Adrenal gland (tissue), 12 donors: ENCODE results near the gene RPS6KC1. TPM values are rescaled to one million over a fixed set of nuclear protein-coding genes. Genes with fewer than 3 reads are reported as not detected.

Experiments
- DNase-seq, 7 donors: peaks; one replicate each; pipeline ENCODE4 v3.0.0-alpha.2; 2019 to 2020
- H3K27ac ChIP-seq, 5 donors: fragments of 200-600 bp; sonication (generic) in 4 of 5; 1 replicate in 3 of 5; 2 replicates in 2 of 5; pipeline versions ENCODE4 v1.5.1 to v1.8.0; 2016 to 2020; ENCODE audit warnings: mild to moderate bottlenecking in 1 of 5
- H3K27me3 ChIP-seq: fragments of 200-600 bp; 2 replicates; pipeline ENCODE4 v1.8.0; 2021
- H3K36me3 ChIP-seq, 2 donors: fragments of 200-600 bp; replicated peaks in 1 of 2; 1 replicate in 1 of 2; 2 replicates in 1 of 2; pipeline versions ENCODE4 v1.5.1 to v1.8.0; 2018 to 2022
- H3K4me1 ChIP-seq, 2 donors: fragments of 200-600 bp; replicated peaks in 1 of 2; 1 replicate in 1 of 2; 2 replicates in 1 of 2; pipeline versions ENCODE4 v1.5.1 to v1.8.0; 2018 to 2021
- H3K4me3 ChIP-seq, 4 donors: fragments of 200-600 bp; sonication (generic) in 3 of 4; one replicate each; pipeline ENCODE4 v1.5.1; 2016 to 2018
- H3K9me3 ChIP-seq, 3 donors: fragments of 200-600 bp; sonication (generic) in 1 of 3; replicated peaks in 1 of 3; 1 replicate in 2 of 3; 2 replicates in 1 of 3; pipeline versions ENCODE4 v1.5.1 to v1.8.0; 2016 to 2021
- CTCF ChIP-seq, 6 experiments: fragments of 450-650 bp in 4 of 6; fragments of 200-600 bp in 2 of 6; sonication (generic) in 1 of 6; IDR thresholded peaks; 1 replicate in 5 of 6; 2 replicates in 1 of 6; pipeline versions ENCODE4 v1.5.1 to v1.8.0; 2016 to 2021; ENCODE audit warnings: antibody characterized with exemption in 6 of 6, mild to moderate bottlenecking in 2 of 6, moderate library complexity in 1 of 6
- POLR2A ChIP-seq, 2 donors: fragments of 450-650 bp; IDR thresholded peaks; one replicate each; pipeline ENCODE4 v1.6.1; 2017; ENCODE audit warnings: antibody characterized with exemption in 2 of 2, mild to moderate bottlenecking in 2 of 2, moderate library complexity in 1 of 2
- WGBS, 4 donors: extraction: QIAGEN DNeasy Blood & Tissue Kit in 2 of 4; methylation state at CpG; one replicate each; pipeline versions ENCODE4 v1.1.5 to v1.1.7; 2013 to 2017; 5-methylcytosine and 5-hydroxymethylcytosine counted together
- intact Hi-C, 2 donors: fragments of 100-400 bp; cut with DNase I; formaldehyde crosslinking; loops; one replicate each; pipeline versions ENCODE4 v1.14.1 to v1.15.0; 2022 to 2023
- polyA plus RNA-seq, 3 donors: library from polyadenylated mRNA; stranded (reverse); fragments of 200-250 nt in 2 of 3; fragments of 350-450 nt in 1 of 3; fragmentation: Illumina TruSeq in 1 of 3; extraction: RNeasy Lipid Tissue Mini Kit (QIAGEN cat#74804) in 1 of 3; gene quantifications; one replicate each; pipeline ENCODE4 v1.2.3, GENCODE V29; 2013 to 2014
- total RNA-seq, 9 donors: library from RNA; depleted of rRNA in 4 of 9; stranded (reverse); fragments of >200 nt in 4 of 9; fragments of 120-200 nt in 1 of 9; fragmentation: NEBNext Ultra II Directional in 1 of 9; extraction: Animal tissue kit (Norgen Biotek cat#: 25700) in 1 of 9; gene quantifications; one replicate each; pipeline versions ENCODE4 v1.1.0 to v1.2.4, GENCODE V29; 2013 to 2023
- donor health status: healthy with polysubstance abuse.
- donor health status: Bipolar disorder and iron deficiency.
- donor health status: DM: yes; HTN: yes; CAD: no.
- donor health status: DM: no; HTN: no; CAD: no.
- donor health status: DM: no; HTN: no; CAD: no.
- donor health status: DM: yes; HTN: yes; CAD: no.

The RPS6KC1 gene
- total and polyA plus RNA-seq, 12 donors = 7.6 to 67.2 (median 26.2) TPM

DNA sequence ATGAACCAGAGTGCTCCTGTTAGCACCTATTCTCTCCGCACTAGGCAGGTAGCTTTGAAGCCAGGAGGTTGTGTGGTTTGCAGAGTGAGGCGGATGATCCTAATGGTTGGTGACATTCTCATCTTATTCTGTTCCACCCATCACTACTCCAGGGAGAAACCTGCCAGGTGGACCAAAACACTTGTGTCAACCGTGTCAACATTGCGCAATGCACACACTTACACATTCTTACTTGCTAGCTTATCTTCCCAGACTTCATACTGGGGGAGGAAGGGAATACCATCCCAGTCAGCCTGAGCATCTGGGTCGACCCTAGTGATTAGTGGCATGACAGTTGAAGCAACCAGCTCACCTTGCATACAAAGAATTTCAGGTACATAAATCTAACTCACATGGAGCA, 236.9 kb downstream of the RPS6KC1 start:
- no peak for DNase-seq
- 82 to 95% (median 91%) methylated on average over 5 of the region's 5 CpGs for WGBS, 4 donors
- Histone ChIP-seq H3K36me3 (no peaks in the 10 kb centered on the region), H3K27ac (no peak overlapping the region), H3K4me3 (no peak overlapping the region), H3K27me3 (no peaks in the 10 kb centered on the region), H3K4me1 (no peaks in the 10 kb centered on the region), H3K9me3 (no peaks in the 10 kb centered on the region)
- intact Hi-C loops = no loop called here
- TF ChIP-seq CTCF (IDR thresholded peaks at IDR 0.05) = no peak
- TF ChIP-seq POLR2A (IDR thresholded peaks at IDR 0.05) = no peak

GRCh38 chr1:213291526-213291925, 240.5 kb downstream of the RPS6KC1 start:
- WGBS, 4 donors = 79 to 86% (median 80%) methylated on average over 4 of the region's 4 CpGs
- H3K27ac ChIP-seq = no peak overlapping the region

GRCh38 chr1:213292614-213293013, 241.6 kb downstream of the RPS6KC1 start:
- DNase-seq = no peak
- H3K4me3 ChIP-seq = no peak overlapping the region
- no peaks in the 10 kb centered on the region for H3K36me3 ChIP-seq
- 79 to 89% (median 86%) methylated on average over 2 of the region's 2 CpGs for WGBS, 4 donors
- H3K4me1 ChIP-seq = no peaks in the 10 kb centered on the region
- H3K9me3 ChIP-seq = no peaks in the 10 kb centered on the region
- no peak for TF ChIP-seq CTCF (IDR thresholded peaks at IDR 0.05)
- H3K27ac ChIP-seq = no peak overlapping the region
- intact Hi-C loops = no loop called here
- no peaks in the 10 kb centered on the region for H3K27me3 ChIP-seq

More at GRCh38 chr1:213291526-213291925, 240.5 kb downstream of the RPS6KC1 start:
- TF ChIP-seq CTCF (IDR thresholded peaks at IDR 0.05) = no peak
- no peak for TF ChIP-seq POLR2A (IDR thresholded peaks at IDR 0.05)
- Histone ChIP-seq H3K36me3 (no peaks in the 10 kb centered on the region), H3K4me3 (no peak overlapping the region), H3K27me3 (no peaks in the 10 kb centered on the region), H3K9me3 (no peaks in the 10 kb centered on the region), H3K4me1 (no peaks in the 10 kb centered on the region)
- no peak for DNase-seq
- intact Hi-C loops = no loop called here

GRCh38 chr1:213295860-213296259, 244.8 kb downstream of the RPS6KC1 start:
- WGBS, 4 donors = 88 to 100% (median 94%) methylated on average over 1 of the region's 1 CpG
- Histone ChIP-seq H3K9me3 (no peaks in the 10 kb centered on the region), H3K36me3 (no peaks in the 10 kb centered on the region), H3K27ac (no peak overlapping the region), H3K27me3 (no peaks in the 10 kb centered on the region), H3K4me3 (no peak overlapping the region), H3K4me1 (no peaks in the 10 kb centered on the region)
- intact Hi-C loops = no loop called here
- no peak for DNase-seq
- TF ChIP-seq CTCF (IDR thresholded peaks at IDR 0.05) (no peak), POLR2A (IDR thresholded peaks at IDR 0.05) (no peak)
